A673 (cell line): ENCODE measurements around the gene CDH4. TPM values are rescaled to one million over a fixed set of nuclear protein-coding genes. Genes with fewer than 3 reads are reported as not detected.

ENCODE experiments used
- BruUV-seq: library from RNA; stranded (reverse); fragments of 400-500 nt; replicated peaks from 2 replicates; lab custom pipeline; 2021; lab: Mats Ljungman, UMichigan
- CTCF ChIA-PET: fragments of 300-600 bp; sonication (Branson Sonifier 250); formaldehyde crosslinking; loops from one replicate; lab custom pipeline; 2022; ENCODE audit warnings: antibody characterized with exemption; lab: Charles Lee
- POLR2A ChIA-PET: fragments of 300-600 bp; sonication (Branson Sonifier 250); formaldehyde crosslinking; loops from one replicate; lab custom pipeline; 2022; ENCODE audit warnings: antibody characterized with exemption; ENCODE audit not compliant: low non-redundant PET; lab: Charles Lee
- DNase-seq: peaks from one replicate; pipeline ENCODE4 v3.0.0-alpha.2; 2015; ENCODE audit warnings: low spot score
- H3K27ac ChIP-seq: fragments of 200-600 bp; sonication (generic); 2 replicates; pipeline ENCODE4 v1.5.1; 2016; ENCODE audit warnings: mixed run types, low read depth, mild to moderate bottlenecking, mixed read lengths, antibody characterized with exemption, low read length; ENCODE audit not compliant: poor library complexity, severe bottlenecking
- H3K27me3 ChIP-seq: fragments of 200-600 bp; sonication (generic); replicated peaks from 2 replicates; pipeline ENCODE4 v1.6.1; 2017; ENCODE audit warnings: mixed run types, low read depth, mild to moderate bottlenecking, mixed read lengths, antibody characterized with exemption, low read length; ENCODE audit not compliant: insufficient read depth, poor library complexity
- H3K36me3 ChIP-seq: fragments of 200-600 bp; sonication (generic); 2 replicates; pipeline ENCODE4 v1.6.1; 2016; ENCODE audit warnings: mixed run types, mild to moderate bottlenecking, mixed read lengths, antibody characterized with exemption, low read length; ENCODE audit not compliant: insufficient read depth, poor library complexity, severe bottlenecking
- H3K4me1 ChIP-seq: fragments of 200-600 bp; sonication (generic); 2 replicates; pipeline ENCODE4 v1.6.1; 2017; ENCODE audit warnings: mixed run types, mild to moderate bottlenecking, mixed read lengths, antibody characterized with exemption, low read length; ENCODE audit not compliant: insufficient read depth, poor library complexity, severe bottlenecking
- H3K4me3 ChIP-seq: fragments of 200-600 bp; sonication (generic); 2 replicates; pipeline ENCODE4 v1.5.1; 2016; ENCODE audit warnings: low read depth, mixed run types, mild to moderate bottlenecking, mixed read lengths, low read length; ENCODE audit not compliant: poor library complexity, severe bottlenecking
- H3K9me3 ChIP-seq: fragments of 200-600 bp; sonication (generic); 2 replicates; pipeline ENCODE4 v1.6.1; 2016; ENCODE audit warnings: mixed run types, low read depth, mild to moderate bottlenecking, mixed read lengths, antibody characterized with exemption, low read length; ENCODE audit not compliant: poor library complexity, severe bottlenecking
- CTCF ChIP-seq: fragments of 300-800, 200-600 bp; sonication (generic); conservative IDR thresholded peaks from 2 replicates; pipeline ENCODE4 v1.5.1; 2017; ENCODE audit warnings: low read depth, mild to moderate bottlenecking, antibody characterized with exemption, low read length, moderate library complexity, mixed read lengths
- EZH2 ChIP-seq: fragments of 200-600 bp; sonication (generic); IDR thresholded peaks from 2 replicates; pipeline ENCODE4 v1.6.1; 2017; ENCODE audit warnings: borderline replicate concordance, low read depth, mild to moderate bottlenecking, mixed read lengths, antibody characterized with exemption, low read length; ENCODE audit not compliant: poor library complexity, severe bottlenecking
- intact Hi-C: fragments of 100-400 bp; cut with micrococcal nuclease; formaldehyde crosslinking; loops from one replicate; pipeline ENCODE4 v1.10.0; 2022; ENCODE audit not compliant: unreplicated experiment
- total RNA-seq: library from RNA; stranded (reverse); gene quantifications from 2 replicates; pipeline ENCODE4 v1.2.3, GENCODE V29; 2021

Gene CDH4
- total RNA-seq, 1 experiment from 2014 or later, result 8.3 TPM

DNA sequence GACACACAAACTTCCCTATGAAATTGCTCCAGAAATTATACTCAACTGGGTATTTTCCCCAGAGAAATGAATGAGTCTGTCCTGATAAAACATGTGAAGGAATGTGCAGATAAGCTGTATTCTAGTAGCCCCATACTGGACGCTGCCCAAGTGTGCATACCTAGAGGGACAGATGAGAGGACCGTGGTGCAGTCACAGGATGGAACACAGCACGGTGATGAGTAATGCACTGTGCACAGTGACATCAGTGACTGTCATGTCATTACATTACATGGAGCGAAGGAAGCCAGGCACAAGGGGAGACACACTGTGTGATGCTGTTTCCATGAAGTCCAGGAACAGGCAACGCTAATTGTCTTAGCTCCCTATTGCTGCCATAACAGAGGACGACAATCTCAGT, 155.5 kb downstream of the CDH4 start:
- Histone ChIP-seq H3K9me3 (no peaks in the 10 kb centered on the region), H3K27me3 (peaks cover 21% of the 10 kb centered on the region), H3K4me3 (no peak overlapping the region), H3K4me1 (no peaks in the 10 kb centered on the region), H3K27ac (no peak overlapping the region), H3K36me3 (no peaks in the 10 kb centered on the region)
- TF ChIP-seq CTCF (no peak), EZH2 (no peak)
- BruUV-seq, result no TSS peak
- ChIA-PET POLR2A (no interaction called here), CTCF (no interaction called here)
- DNase-seq, result no peak
- intact Hi-C loops, result no loop called here

GRCh38 chr20:61408951-61409740, 157.1 kb downstream of the CDH4 start:
- no peaks in the 10 kb centered on the region for H3K36me3 ChIP-seq
- ChIA-PET CTCF (no interaction called here), POLR2A (no interaction called here)
- intact Hi-C loops, result no loop called here
- H3K27me3 ChIP-seq, result peaks cover 11% of the 10 kb centered on the region
- TF ChIP-seq CTCF (no peak), EZH2 (no peak)
- no peak overlapping the region for H3K27ac ChIP-seq
- DNase-seq, result no peak
- peaks cover 1% of the 10 kb centered on the region for H3K4me1 ChIP-seq
- no TSS peak for BruUV-seq
- H3K9me3 ChIP-seq, result no peaks in the 10 kb centered on the region
- no peak overlapping the region for H3K4me3 ChIP-seq

DNA sequence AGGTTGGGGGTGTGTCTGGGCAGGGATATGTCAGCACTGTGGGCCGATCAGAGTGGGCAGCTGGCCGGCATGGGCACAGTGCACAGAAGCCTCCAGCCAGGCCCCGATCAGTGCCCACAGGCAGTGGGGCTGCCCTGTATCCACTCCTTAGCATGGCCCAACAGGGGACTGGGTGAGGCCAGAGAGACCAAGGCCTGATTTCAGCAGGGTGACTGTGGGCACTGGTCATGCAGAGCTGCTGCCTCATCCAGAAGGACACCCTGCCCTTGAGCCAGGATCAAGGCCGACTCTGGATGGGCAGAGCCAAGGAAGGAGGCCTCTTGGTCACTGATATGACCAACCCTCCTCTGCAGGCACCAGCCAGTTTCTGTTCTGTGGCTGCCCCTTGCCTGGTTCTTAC, 159.7 kb downstream of the CDH4 start:
- TF ChIP-seq CTCF (no peak), EZH2 (no peak)
- ChIA-PET CTCF (no interaction called here), POLR2A (no interaction called here)
- BruUV-seq, result no TSS peak
- intact Hi-C loops, result no loop called here
- H3K9me3 ChIP-seq, result no peaks in the 10 kb centered on the region
- no peak overlapping the region for H3K27ac ChIP-seq
- H3K4me1 ChIP-seq, result peaks cover 8% of the 10 kb centered on the region
- DNase-seq, result no peak
- H3K27me3 ChIP-seq, result peaks cover 6% of the 10 kb centered on the region
- no peak overlapping the region for H3K4me3 ChIP-seq
- H3K36me3 ChIP-seq, result no peaks in the 10 kb centered on the region
